ENCODE results near the gene KLLN.
"Not testable (repeated sequence)": the region's sequence is repeated elsewhere in the genome, so short reads cannot be mapped to it uniquely, and the experiment has no call there.

The KLLN gene

GRCh38 chr10:87863053-87863943 lies at the start of gene KLLN, which contains the start of gene PTEN:
KLLN (minus strand) TSS chr10:87863533; CDS start chr10:87862487, 1,046 bp downstream.
PTEN (plus strand) TSS chr10:87863625; CDS start chr10:87864470, 845 bp downstream.
- no peaks in the 10 kb centered on the region for H3K27me3 ChIP-seq (ENCODE audit: control insufficient read depth in 5 of 5, insufficient read depth in 4 of 5, low read length in 5 of 5)

GRCh38 chr10:87903396-87903795 lies 40.1 kb upstream of the KLLN start:
- H3K27me3 ChIP-seq (ENCODE audit: control insufficient read depth in 5 of 5, insufficient read depth in 4 of 5, low read length in 5 of 5); H3K4me3 ChIP-seq (ENCODE audit: low read depth in 1 of 5, low read length in 5 of 5); H3K9ac ChIP-seq (ENCODE audit: low read length in 5 of 5); H3K27ac ChIP-seq (ENCODE audit: low read depth, low read length); H3K9me3 ChIP-seq (ENCODE audit: control insufficient read depth in 5 of 5, low read length in 5 of 5): not testable (repeated sequence)
- Histone ChIP-seq H3K4me1 (ENCODE audit: control insufficient read depth in 5 of 5, insufficient read depth in 5 of 5, low read length in 5 of 5) (peaks cover 0 to 15% (median 3%) of the 10 kb centered on the region in 5 donors), H3K36me3 (ENCODE audit: control insufficient read depth in 5 of 5, insufficient read depth in 5 of 5, low read length in 5 of 5) (peaks cover 0 to 15% (median 4%) of the 10 kb centered on the region in 5 donors)

More at GRCh38 chr10:87863053-87863943, at the start of gene KLLN, which contains the start of gene PTEN:
- Histone ChIP-seq H3K4me3 (ENCODE audit: low read depth in 1 of 5, low read length in 5 of 5) (peak within 1 kb of the TSS; percentile 92 to 100 (median 98)), H3K4me1 (ENCODE audit: control insufficient read depth in 5 of 5, insufficient read depth in 5 of 5, low read length in 5 of 5) (peaks cover 0 to 37% (median 31%) of the 10 kb centered on the region in 5 donors), H3K27ac (ENCODE audit: low read depth, low read length) (peak within 1 kb of the TSS; percentile 91), H3K9me3 (ENCODE audit: control insufficient read depth in 5 of 5, low read length in 5 of 5) (no peaks in the 10 kb centered on the region), H3K36me3 (ENCODE audit: control insufficient read depth in 5 of 5, insufficient read depth in 5 of 5, low read length in 5 of 5) (no peaks in the 10 kb centered on the region), H3K9ac (ENCODE audit: low read length in 5 of 5) (peak within 1 kb of the TSS; percentile 43 to 92 (median 89))

GRCh38 chr10:87897957-87898356 lies 34.6 kb upstream of the KLLN start:
- not testable (repeated sequence) for H3K4me3 ChIP-seq (ENCODE audit: low read depth in 1 of 5, low read length in 5 of 5); H3K36me3 ChIP-seq (ENCODE audit: control insufficient read depth in 5 of 5, insufficient read depth in 5 of 5, low read length in 5 of 5)

GRCh38 chr10:87896216-87896615 lies 32.9 kb upstream of the KLLN start:
- H3K36me3 ChIP-seq (ENCODE audit: control insufficient read depth in 5 of 5, insufficient read depth in 5 of 5, low read length in 5 of 5) = peaks cover 0 to 6% (median 0%) of the 10 kb centered on the region in 5 donors
- peaks cover 0 to 5% (median 3%) of the 10 kb centered on the region in 5 donors for H3K4me1 ChIP-seq (ENCODE audit: control insufficient read depth in 5 of 5, insufficient read depth in 5 of 5, low read length in 5 of 5)
- no peak overlapping the region for H3K27ac ChIP-seq (ENCODE audit: low read depth, low read length)

More at GRCh38 chr10:87897957-87898356, 34.6 kb upstream of the KLLN start:
- not testable (repeated sequence) for H3K4me1 ChIP-seq (ENCODE audit: control insufficient read depth in 5 of 5, insufficient read depth in 5 of 5, low read length in 5 of 5); H3K27ac ChIP-seq (ENCODE audit: low read depth, low read length); H3K9ac ChIP-seq (ENCODE audit: low read length in 5 of 5); H3K27me3 ChIP-seq (ENCODE audit: control insufficient read depth in 5 of 5, insufficient read depth in 4 of 5, low read length in 5 of 5); H3K9me3 ChIP-seq (ENCODE audit: control insufficient read depth in 5 of 5, low read length in 5 of 5)

GRCh38 chr10:87895430-87895829 lies 32.1 kb upstream of the KLLN start:
- H3K27ac ChIP-seq (ENCODE audit: low read depth, low read length) = no peak overlapping the region

More at GRCh38 chr10:87896216-87896615, 32.9 kb upstream of the KLLN start:
- no peaks in the 10 kb centered on the region for H3K9me3 ChIP-seq (ENCODE audit: control insufficient read depth in 5 of 5, low read length in 5 of 5)
- no peak overlapping the region for H3K9ac ChIP-seq (ENCODE audit: low read length in 5 of 5)
- no peaks in the 10 kb centered on the region for H3K27me3 ChIP-seq (ENCODE audit: control insufficient read depth in 5 of 5, insufficient read depth in 4 of 5, low read length in 5 of 5)
- no peak overlapping the region for H3K4me3 ChIP-seq (ENCODE audit: low read depth in 1 of 5, low read length in 5 of 5)

GRCh38 chr10:87887548-87888289 lies 24.4 kb upstream of the KLLN start:
- Histone ChIP-seq H3K9me3 (ENCODE audit: control insufficient read depth in 5 of 5, low read length in 5 of 5) (peaks cover 0 to 4% (median 0%) of the 10 kb centered on the region in 5 donors), H3K27ac (ENCODE audit: low read depth, low read length) (no peak overlapping the region), H3K27me3 (ENCODE audit: control insufficient read depth in 5 of 5, insufficient read depth in 4 of 5, low read length in 5 of 5) (no peaks in the 10 kb centered on the region), H3K4me3 (ENCODE audit: low read depth in 1 of 5, low read length in 5 of 5) (peak overlapping the region in 1 of 5 donors; percentile 22), H3K9ac (ENCODE audit: low read length in 5 of 5) (no peak overlapping the region), H3K4me1 (ENCODE audit: control insufficient read depth in 5 of 5, insufficient read depth in 5 of 5, low read length in 5 of 5) (peaks cover 0 to 20% (median 6%) of the 10 kb centered on the region in 5 donors), H3K36me3 (ENCODE audit: control insufficient read depth in 5 of 5, insufficient read depth in 5 of 5, low read length in 5 of 5) (peaks cover 5 to 20% (median 17%) of the 10 kb centered on the region in 5 donors)

More at GRCh38 chr10:87895430-87895829, 32.1 kb upstream of the KLLN start:
- H3K27me3 ChIP-seq (ENCODE audit: control insufficient read depth in 5 of 5, insufficient read depth in 4 of 5, low read length in 5 of 5) = no peaks in the 10 kb centered on the region
- H3K4me3 ChIP-seq (ENCODE audit: low read depth in 1 of 5, low read length in 5 of 5) = no peak overlapping the region
- peaks cover 0 to 10% (median 0%) of the 10 kb centered on the region in 5 donors for H3K36me3 ChIP-seq (ENCODE audit: control insufficient read depth in 5 of 5, insufficient read depth in 5 of 5, low read length in 5 of 5)
- no peak overlapping the region for H3K9ac ChIP-seq (ENCODE audit: low read length in 5 of 5)
- no peaks in the 10 kb centered on the region for H3K9me3 ChIP-seq (ENCODE audit: control insufficient read depth in 5 of 5, low read length in 5 of 5)
- peaks cover 0 to 5% (median 3%) of the 10 kb centered on the region in 5 donors for H3K4me1 ChIP-seq (ENCODE audit: control insufficient read depth in 5 of 5, insufficient read depth in 5 of 5, low read length in 5 of 5)

- Histone ChIP-seq H3K4me3 (ENCODE audit: low read depth in 1 of 5, low read length in 5 of 5) (no peak overlapping the region), H3K9me3 (ENCODE audit: control insufficient read depth in 5 of 5, low read length in 5 of 5) (peaks cover 0 to 4% (median 0%) of the 10 kb centered on the region in 5 donors), H3K27me3 (ENCODE audit: control insufficient read depth in 5 of 5, insufficient read depth in 4 of 5, low read length in 5 of 5) (no peaks in the 10 kb centered on the region), H3K36me3 (ENCODE audit: control insufficient read depth in 5 of 5, insufficient read depth in 5 of 5, low read length in 5 of 5) (peaks cover 5 to 20% (median 17%) of the 10 kb centered on the region in 5 donors), H3K9ac (ENCODE audit: low read length in 5 of 5) (no peak overlapping the region), H3K27ac (ENCODE audit: low read depth, low read length) (no peak overlapping the region), H3K4me1 (ENCODE audit: control insufficient read depth in 5 of 5, insufficient read depth in 5 of 5, low read length in 5 of 5) (peaks cover 0 to 22% (median 6%) of the 10 kb centered on the region in 5 donors)
Observed at GRCh38 chr10:87887146-87887545, 23.8 kb upstream of the KLLN start.

GRCh38 chr10:87886635-87887034 lies 23.3 kb upstream of the KLLN start:
- Histone ChIP-seq H3K27me3 (ENCODE audit: control insufficient read depth in 5 of 5, insufficient read depth in 4 of 5, low read length in 5 of 5) (no peaks in the 10 kb centered on the region), H3K36me3 (ENCODE audit: control insufficient read depth in 5 of 5, insufficient read depth in 5 of 5, low read length in 5 of 5) (peaks cover 5 to 20% (median 17%) of the 10 kb centered on the region in 5 donors), H3K27ac (ENCODE audit: low read depth, low read length) (no peak overlapping the region), H3K9me3 (ENCODE audit: control insufficient read depth in 5 of 5, low read length in 5 of 5) (peaks cover 0 to 4% (median 0%) of the 10 kb centered on the region in 5 donors), H3K4me3 (ENCODE audit: low read depth in 1 of 5, low read length in 5 of 5) (no peak overlapping the region), H3K9ac (ENCODE audit: low read length in 5 of 5) (no peak overlapping the region), H3K4me1 (ENCODE audit: control insufficient read depth in 5 of 5, insufficient read depth in 5 of 5, low read length in 5 of 5) (peaks cover 0 to 24% (median 6%) of the 10 kb centered on the region in 5 donors)

- Histone ChIP-seq H3K4me1 (ENCODE audit: control insufficient read depth in 5 of 5, insufficient read depth in 5 of 5, low read length in 5 of 5) (peaks cover 0 to 20% (median 5%) of the 10 kb centered on the region in 5 donors), H3K9me3 (ENCODE audit: control insufficient read depth in 5 of 5, low read length in 5 of 5) (peaks cover 0 to 4% (median 0%) of the 10 kb centered on the region in 5 donors), H3K9ac (ENCODE audit: low read length in 5 of 5) (no peak overlapping the region), H3K27me3 (ENCODE audit: control insufficient read depth in 5 of 5, insufficient read depth in 4 of 5, low read length in 5 of 5) (no peaks in the 10 kb centered on the region), H3K27ac (ENCODE audit: low read depth, low read length) (no peak overlapping the region), H3K36me3 (ENCODE audit: control insufficient read depth in 5 of 5, insufficient read depth in 5 of 5, low read length in 5 of 5) (peaks cover 3 to 19% (median 16%) of the 10 kb centered on the region in 5 donors), H3K4me3 (ENCODE audit: low read depth in 1 of 5, low read length in 5 of 5) (no peak overlapping the region)
Observed at GRCh38 chr10:87882555-87883294, 19.4 kb upstream of the KLLN start.
